Measurements from ENCODE around the gene ARL15. TPM values are rescaled to one million over a fixed set of nuclear protein-coding genes. Genes with fewer than 3 reads are reported as not detected.
"Not testable (repeated sequence)": the region's sequence is repeated elsewhere in the genome, so short reads cannot be mapped to it uniquely, and the experiment has no call there.

The ARL15 gene
- 10 to 100 TPM; 16.1 to 27.1 (median 21.2) TPM for polyA plus RNA-seq (ENCODE audit: low read depth in 6 of 6)

GRCh38 chr5:54310433-54311175 is at the start of gene ARL15:
ARL15 (minus strand) TSS chr5:54310573.
- H3K9me3 Mint-ChIP-seq, result peaks cover 0 to 1% (median 0%) of the 10 kb centered on the region in 7 donors
- peaks cover 12 to 15% (median 13%) of the 10 kb centered on the region in 3 donors for H3K27me3 Mint-ChIP-seq
- H3K36me3 Mint-ChIP-seq, result no peaks in the 10 kb centered on the region
- peak; percentile 94 to 95 for ATAC-seq (ENCODE audit: low read depth in 2 of 2)
- H3K27ac Mint-ChIP-seq, result peak within 1 kb of the TSS; percentile 82 to 98 (median 94)
- H3K4me3 Mint-ChIP-seq, result peak within 1 kb of the TSS; percentile 91 to 99 (median 96)
- DNase-seq, result peak; percentile 96
- H3K4me1 Mint-ChIP-seq, result peaks cover 21 to 26% (median 22%) of the 10 kb centered on the region in 3 donors

DNA sequence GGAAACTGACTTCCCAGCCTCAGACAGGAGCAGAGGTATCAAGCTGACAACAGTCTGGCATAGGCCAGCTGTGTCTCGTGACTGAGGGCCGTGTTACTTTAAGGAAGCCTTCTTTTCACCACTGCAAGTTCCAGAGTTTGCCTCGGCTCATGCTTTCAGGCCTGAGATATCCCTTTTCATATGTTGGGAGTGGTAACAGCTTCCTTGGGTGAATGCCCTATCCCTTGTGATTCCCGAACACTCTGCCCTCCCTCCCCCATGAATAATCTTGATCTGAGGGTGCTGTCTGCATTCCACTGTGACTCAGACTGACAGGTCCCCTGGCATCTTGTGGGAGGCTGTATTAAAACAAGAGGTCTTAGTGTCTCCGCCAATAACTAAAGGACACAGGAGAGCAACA is 49.7 kb upstream of the ARL15 start:
- H3K4me3 Mint-ChIP-seq, result no peak overlapping the region
- peaks cover 5 to 14% (median 6%) of the 10 kb centered on the region in 7 donors for H3K9me3 Mint-ChIP-seq
- peaks cover 3 to 8% (median 5%) of the 10 kb centered on the region in 3 donors for H3K4me1 Mint-ChIP-seq
- H3K27me3 Mint-ChIP-seq, result peaks cover 0 to 36% (median 12%) of the 10 kb centered on the region in 3 donors
- DNase-seq (no peak), ATAC-seq (ENCODE audit: low read depth in 2 of 2) (no peak)
- H3K27ac Mint-ChIP-seq, result no peak overlapping the region
- H3K36me3 Mint-ChIP-seq, result peaks cover 0 to 9% of the 10 kb centered on the region in 2 donors

DNA sequence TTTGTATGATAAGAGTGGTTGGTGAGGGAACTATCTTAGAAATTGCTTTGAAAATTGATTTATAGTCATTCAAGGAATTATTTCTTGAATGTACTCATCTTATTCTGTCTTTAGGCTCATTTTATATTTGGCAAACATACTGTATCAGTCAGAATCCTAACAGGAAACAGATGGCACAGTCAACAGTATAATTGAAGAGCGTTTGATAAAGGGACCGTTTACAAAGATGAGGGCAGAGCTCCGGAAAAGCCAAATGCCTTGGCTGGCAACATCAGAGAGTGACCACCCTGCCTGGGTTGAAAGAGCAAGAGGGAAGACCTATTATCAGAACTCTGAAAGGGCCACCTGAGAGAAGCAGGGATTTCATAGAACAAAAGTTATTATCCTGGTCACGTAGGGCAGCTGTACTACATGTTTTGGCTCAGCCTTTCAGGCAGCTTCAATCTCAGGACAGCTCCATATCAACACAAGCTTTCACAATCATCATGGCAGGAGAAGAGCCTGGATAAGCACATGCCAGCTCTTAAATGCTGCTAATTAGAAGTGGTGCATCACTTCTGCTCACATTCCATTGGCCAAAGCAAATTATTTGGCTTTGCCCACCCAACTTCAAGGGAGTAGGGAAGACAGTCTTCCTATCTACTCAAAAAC is 47.2 kb upstream of the ARL15 start:
- Mint-ChIP-seq H3K4me1 (no peaks in the 10 kb centered on the region), H3K4me3 (no peak overlapping the region), H3K27ac (peak overlapping the region in 1 of 6 donors; percentile 10), H3K36me3 (peaks cover 4 to 21% of the 10 kb centered on the region in 2 donors), H3K9me3 (peaks cover 8 to 36% (median 20%) of the 10 kb centered on the region in 7 donors), H3K27me3 (peaks cover 0 to 26% (median 7%) of the 10 kb centered on the region in 3 donors)
- ATAC-seq (ENCODE audit: low read depth in 2 of 2), result no peak
- no peak for DNase-seq

DNA sequence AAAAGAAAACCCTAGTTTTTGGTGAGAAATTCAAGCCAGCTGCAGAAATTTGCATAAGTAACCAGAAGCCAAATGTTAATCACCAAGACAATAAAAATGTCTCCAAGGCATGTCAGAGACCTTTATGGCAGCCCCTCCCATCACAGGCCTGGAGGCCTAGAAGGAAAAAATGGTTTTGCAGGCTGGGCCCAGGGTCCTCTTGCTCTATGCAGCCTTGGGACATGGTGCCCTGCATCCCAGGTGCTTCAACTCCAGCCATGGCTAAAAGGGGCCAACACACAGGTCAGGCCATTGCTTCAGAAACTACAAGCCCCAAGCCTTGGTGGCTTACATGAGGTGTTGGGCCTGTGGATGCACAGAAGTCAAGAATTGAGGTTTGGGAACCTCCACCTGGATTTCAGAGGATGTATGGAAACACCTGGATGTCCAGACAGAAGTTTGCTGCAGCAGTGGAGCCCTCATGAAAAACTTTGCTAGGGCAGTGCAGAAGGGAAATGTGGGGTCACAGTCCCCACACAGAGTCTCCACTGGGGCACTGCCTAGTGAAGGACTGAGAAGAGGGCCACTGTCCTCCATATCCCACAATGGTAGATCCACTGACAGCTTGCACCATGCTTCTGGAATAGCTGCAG is 43.7 kb upstream of the ARL15 start:
- not testable (repeated sequence) for ATAC-seq (ENCODE audit: low read depth in 2 of 2); H3K27me3 Mint-ChIP-seq; H3K4me3 Mint-ChIP-seq; H3K4me1 Mint-ChIP-seq; DNase-seq; H3K27ac Mint-ChIP-seq
- peaks cover 4 to 21% of the 10 kb centered on the region in 2 donors for H3K36me3 Mint-ChIP-seq
- H3K9me3 Mint-ChIP-seq, result peaks cover 8 to 42% (median 20%) of the 10 kb centered on the region in 7 donors

- ATAC-seq (ENCODE audit: low read depth in 2 of 2); H3K4me1 Mint-ChIP-seq; H3K27me3 Mint-ChIP-seq; DNase-seq; H3K4me3 Mint-ChIP-seq; H3K27ac Mint-ChIP-seq: not testable (repeated sequence)
- Mint-ChIP-seq H3K9me3 (peaks cover 8 to 44% (median 20%) of the 10 kb centered on the region in 7 donors), H3K36me3 (peaks cover 4 to 21% of the 10 kb centered on the region in 2 donors)
These were observed 42.2 kb upstream of the ARL15 start for GRCh38 chr5:54352580-54352979.

GRCh38 chr5:54347221-54347865 is 37.0 kb upstream of the ARL15 start:
- DNase-seq (no peak), ATAC-seq (ENCODE audit: low read depth in 2 of 2) (no peak)
- Mint-ChIP-seq H3K4me3 (no peak overlapping the region), H3K9me3 (peaks cover 0 to 23% (median 3%) of the 10 kb centered on the region in 7 donors), H3K36me3 (peaks cover 0 to 7% of the 10 kb centered on the region in 2 donors), H3K27me3 (no peaks in the 10 kb centered on the region), H3K27ac (no peak overlapping the region), H3K4me1 (no peaks in the 10 kb centered on the region)

- peaks cover 0 to 7% (median 0%) of the 10 kb centered on the region in 3 donors for H3K27me3 Mint-ChIP-seq
- H3K36me3 Mint-ChIP-seq, result peaks cover 0 to 7% of the 10 kb centered on the region in 2 donors
- no peak for DNase-seq
- no peak overlapping the region for H3K4me3 Mint-ChIP-seq
- no peaks in the 10 kb centered on the region for H3K4me1 Mint-ChIP-seq
- ATAC-seq (ENCODE audit: low read depth in 2 of 2), result no peak
- H3K27ac Mint-ChIP-seq, result no peak overlapping the region
- H3K9me3 Mint-ChIP-seq, result peaks cover 0 to 19% (median 3%) of the 10 kb centered on the region in 7 donors
These were observed 34.3 kb upstream of the ARL15 start for GRCh38 chr5:54344653-54345052.

GRCh38 chr5:54341971-54342370 is 31.6 kb upstream of the ARL15 start:
- Mint-ChIP-seq H3K27me3 (peaks cover 0 to 7% (median 5%) of the 10 kb centered on the region in 3 donors), H3K9me3 (peaks cover 5 to 26% (median 23%) of the 10 kb centered on the region in 7 donors)
- no peak for ATAC-seq (ENCODE audit: low read depth in 2 of 2)

GRCh38 chr5:54337523-54337922 is 27.1 kb upstream of the ARL15 start:
- DNase-seq, result no peak
- Mint-ChIP-seq H3K4me3 (no peak overlapping the region), H3K36me3 (peaks cover 9 to 16% of the 10 kb centered on the region in 2 donors), H3K27ac (no peak overlapping the region), H3K9me3 (peaks cover 17 to 51% (median 41%) of the 10 kb centered on the region in 7 donors), H3K27me3 (peaks cover 6 to 21% (median 18%) of the 10 kb centered on the region in 3 donors), H3K4me1 (no peaks in the 10 kb centered on the region)
- ATAC-seq (ENCODE audit: low read depth in 2 of 2), result no peak

More at GRCh38 chr5:54341971-54342370, 31.6 kb upstream of the ARL15 start:
- no peaks in the 10 kb centered on the region for H3K4me1 Mint-ChIP-seq
- no peak for DNase-seq
- no peak overlapping the region for H3K27ac Mint-ChIP-seq
- H3K36me3 Mint-ChIP-seq, result peaks cover 0 to 4% of the 10 kb centered on the region in 2 donors
- H3K4me3 Mint-ChIP-seq, result no peak overlapping the region

- H3K27me3 Mint-ChIP-seq, result peaks cover 19 to 42% (median 35%) of the 10 kb centered on the region in 3 donors
- no peak for ATAC-seq (ENCODE audit: low read depth in 2 of 2)
- H3K4me3 Mint-ChIP-seq, result no peak overlapping the region
- DNase-seq, result no peak
- peaks cover 9 to 16% of the 10 kb centered on the region in 2 donors for H3K36me3 Mint-ChIP-seq
- no peak overlapping the region for H3K27ac Mint-ChIP-seq
- no peaks in the 10 kb centered on the region for H3K4me1 Mint-ChIP-seq
- peaks cover 10 to 40% (median 32%) of the 10 kb centered on the region in 7 donors for H3K9me3 Mint-ChIP-seq
These were observed 22.3 kb upstream of the ARL15 start for GRCh38 chr5:54332720-54333119.

- Mint-ChIP-seq H3K27ac (no peak overlapping the region), H3K36me3 (peaks cover under 1 to 8% of the 10 kb centered on the region in 2 donors), H3K27me3 (peaks cover 31 to 59% (median 49%) of the 10 kb centered on the region in 3 donors), H3K9me3 (peaks cover under 1 to 13% (median 9%) of the 10 kb centered on the region in 7 donors), H3K4me1 (no peaks in the 10 kb centered on the region), H3K4me3 (no peak overlapping the region)
- DNase-seq (no peak), ATAC-seq (ENCODE audit: low read depth in 2 of 2) (no peak)
These were observed 19.6 kb upstream of the ARL15 start for GRCh38 chr5:54329731-54330709.

- Mint-ChIP-seq H3K4me3 (no peak overlapping the region), H3K4me1 (no peaks in the 10 kb centered on the region), H3K9me3 (peaks cover 0 to 2% (median 0%) of the 10 kb centered on the region in 7 donors), H3K27me3 (peaks cover 21 to 45% (median 32%) of the 10 kb centered on the region in 3 donors), H3K36me3 (no peaks in the 10 kb centered on the region), H3K27ac (peak overlapping the region in 2 of 6 donors; percentile 34 to 66)
- DNase-seq (no peak), ATAC-seq (ENCODE audit: low read depth in 2 of 2) (no peak)
These were observed 16.4 kb upstream of the ARL15 start for GRCh38 chr5:54326662-54327270.
